ENCODE data around the gene RAB22A. TPM values are rescaled to one million over a fixed set of nuclear protein-coding genes. Genes with fewer than 3 reads are reported as not detected.

The RAB22A gene
- total RNA-seq, 4 donors from 2014 or later: 26.6 to 33.6 (median 29.2) TPM

GRCh38 chr20:58388028-58388601 is 78.6 kb downstream of the RAB22A start:
- H3K36me3 ChIP-seq: no peaks in the 10 kb centered on the region
- 77 to 78% methylated on average over 4 of the region's 4 CpGs for WGBS, 2 donors
- H3K4me1 ChIP-seq: peaks cover 23 to 33% of the 10 kb centered on the region in 2 donors
- peak overlapping the region; percentile 42 to 93 (median 59) for H3K27ac ChIP-seq
- DNase-seq: no peak
- H3K4me3 ChIP-seq (replicated peaks in 1 of 3): no peak overlapping the region
- intact Hi-C loops (cut with DNase I): loop anchor here (10.0 kb wide), 1 partner anchor 73 kb away; no protein-coding TSS in a partner anchor
- no peaks in the 10 kb centered on the region for H3K9me3 ChIP-seq
- TF ChIP-seq POLR2A (IDR thresholded peaks at IDR 0.05): no peak
- TF ChIP-seq CTCF (IDR thresholded peaks at IDR 0.05): no peak
- no peaks in the 10 kb centered on the region for H3K27me3 ChIP-seq

- Histone ChIP-seq H3K4me1 (peaks cover 29 to 41% of the 10 kb centered on the region in 2 donors), H3K27ac (peak within 1 kb of the TSS; percentile 71 to 93 (median 93))
- WGBS, 2 donors: 0 to 1% methylated on average over 13 to 16 of the region's 51 CpGs
Observed at GRCh38 chr20:58388882-58389323, 79.4 kb downstream of the RAB22A start, which contains the start of gene VAPB. Gene VAPB, plus strand, starts transcription at chr20:58389229. Its CDS starts 231 bp downstream, at chr20:58389460.

GRCh38 chr20:58389324-58389967 is 79.9 kb downstream of the RAB22A start:
- no peak for TF ChIP-seq POLR2A (IDR thresholded peaks at IDR 0.05)
- no peak for TF ChIP-seq CTCF (IDR thresholded peaks at IDR 0.05)
- WGBS, 2 donors: 1 to 8% methylated on average over 4 to 20 of the region's 56 CpGs
- DNase-seq: peak; percentile 33 to 41
- H3K27me3 ChIP-seq: no peaks in the 10 kb centered on the region
- H3K36me3 ChIP-seq: no peaks in the 10 kb centered on the region
- no peaks in the 10 kb centered on the region for H3K9me3 ChIP-seq
- peak overlapping the region; percentile 68 to 94 (median 94) for H3K4me3 ChIP-seq (replicated peaks in 1 of 3)
- peaks cover 34 to 47% of the 10 kb centered on the region in 2 donors for H3K4me1 ChIP-seq
- H3K27ac ChIP-seq: peak overlapping the region; percentile 71 to 93 (median 93)
- intact Hi-C loops (cut with DNase I): loop anchor here (10.0 kb wide), 1 partner anchor 75 kb away; no protein-coding TSS in a partner anchor

More at GRCh38 chr20:58388882-58389323, 79.4 kb downstream of the RAB22A start, which contains the start of gene VAPB:
- Histone ChIP-seq H3K4me3 (replicated peaks in 1 of 3) (peak within 1 kb of the TSS; percentile 68 to 94 (median 94)), H3K36me3 (no peaks in the 10 kb centered on the region), H3K9me3 (no peaks in the 10 kb centered on the region), H3K27me3 (no peaks in the 10 kb centered on the region)
- DNase-seq: peak; percentile 91 to 94
- TF ChIP-seq POLR2A (IDR thresholded peaks at IDR 0.05): peak in 1 of 2 donors; percentile 90
- no peak for TF ChIP-seq CTCF (IDR thresholded peaks at IDR 0.05)
- intact Hi-C loops (cut with DNase I): loop anchor here (10.0 kb wide), 1 partner anchor 74 kb away; no protein-coding TSS in a partner anchor

- peak overlapping the region; percentile 71 to 93 (median 93) for H3K27ac ChIP-seq
- H3K9me3 ChIP-seq: no peaks in the 10 kb centered on the region
- no peak for DNase-seq
- intact Hi-C loops (cut with DNase I): loop anchor here (10.0 kb wide), 1 partner anchor 75 kb away; no protein-coding TSS in a partner anchor
- H3K4me3 ChIP-seq (replicated peaks in 1 of 3): peak overlapping the region; percentile 68 to 94 (median 94)
- peaks cover 35 to 50% of the 10 kb centered on the region in 2 donors for H3K4me1 ChIP-seq
- H3K36me3 ChIP-seq: no peaks in the 10 kb centered on the region
- no peaks in the 10 kb centered on the region for H3K27me3 ChIP-seq
- TF ChIP-seq POLR2A (IDR thresholded peaks at IDR 0.05): no peak
- no peak for TF ChIP-seq CTCF (IDR thresholded peaks at IDR 0.05)
- 73 to 76% methylated on average over 17 of the region's 17 CpGs for WGBS, 2 donors
Observed at GRCh38 chr20:58389968-58390658, 80.6 kb downstream of the RAB22A start.
